Amygdala (tissue), 56 donors: ENCODE measurements around the gene TRPM8.

Experiments
- DNase-seq, 56 donors: peaks; one replicate each; lab custom pipeline; 2025; lab: John Stamatoyannopoulos, UW

Gene TRPM8

GRCh38 chr2:234032279-234032856 is 115.2 kb downstream of the TRPM8 start:
- DNase-seq: no peak

- DNase-seq: no peak
Observed at GRCh38 chr2:234033174-234033573, 116.0 kb downstream of the TRPM8 start.

GRCh38 chr2:234033885-234034284 is 116.7 kb downstream of the TRPM8 start:
- DNase-seq: no peak

DNA sequence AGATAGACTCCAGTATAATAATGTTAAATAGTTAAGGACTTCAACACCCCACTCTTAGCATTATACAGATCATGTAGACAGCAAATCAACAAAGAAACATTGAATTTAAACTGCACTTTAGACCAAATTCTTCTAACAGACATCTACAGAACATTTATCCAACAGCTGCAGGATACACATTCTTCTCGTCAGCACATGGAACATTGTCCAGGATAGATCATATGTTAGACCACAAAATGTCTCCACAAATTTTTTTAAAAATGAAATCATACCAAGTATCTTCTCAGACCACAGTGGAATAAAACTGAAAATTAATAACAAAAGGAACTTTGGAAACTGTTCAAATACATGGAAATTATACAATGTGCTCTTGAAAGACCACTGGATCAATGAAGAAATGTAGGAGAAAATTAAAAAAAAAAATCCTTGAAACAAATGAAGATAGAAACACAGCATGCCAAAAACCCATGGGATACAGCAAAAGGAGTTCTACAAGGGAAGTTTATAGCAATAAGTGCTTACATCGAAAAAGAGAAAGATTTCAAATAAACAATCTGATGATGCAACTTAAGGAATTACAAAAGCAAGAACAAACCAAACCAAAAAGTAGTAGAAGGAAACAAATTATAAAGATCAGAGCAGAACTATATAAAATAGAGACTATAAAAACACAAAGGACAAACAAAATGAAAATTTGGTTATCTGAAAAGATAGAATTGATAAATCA is 121.1 kb downstream of the TRPM8 start:
- DNase-seq: no peak

DNA sequence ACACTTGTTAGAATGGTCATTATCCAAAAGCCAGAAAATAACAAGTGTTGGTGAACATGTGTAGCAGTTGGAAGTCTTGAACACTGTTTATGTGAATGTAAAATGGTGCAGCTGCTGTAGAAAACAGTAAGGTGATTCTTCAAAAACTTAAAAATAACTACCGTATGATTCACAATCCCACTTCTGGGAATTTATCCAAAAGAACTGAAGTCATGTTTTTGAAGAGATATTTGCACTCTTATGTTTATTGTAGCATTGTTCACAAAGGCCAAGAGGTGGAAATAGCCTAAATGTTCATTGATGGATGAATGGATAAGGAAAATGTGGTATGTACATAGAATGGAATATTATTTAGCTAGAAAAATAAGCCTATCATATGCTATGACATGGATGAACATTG is 127.0 kb downstream of the TRPM8 start:
- DNase-seq: no peak

DNA sequence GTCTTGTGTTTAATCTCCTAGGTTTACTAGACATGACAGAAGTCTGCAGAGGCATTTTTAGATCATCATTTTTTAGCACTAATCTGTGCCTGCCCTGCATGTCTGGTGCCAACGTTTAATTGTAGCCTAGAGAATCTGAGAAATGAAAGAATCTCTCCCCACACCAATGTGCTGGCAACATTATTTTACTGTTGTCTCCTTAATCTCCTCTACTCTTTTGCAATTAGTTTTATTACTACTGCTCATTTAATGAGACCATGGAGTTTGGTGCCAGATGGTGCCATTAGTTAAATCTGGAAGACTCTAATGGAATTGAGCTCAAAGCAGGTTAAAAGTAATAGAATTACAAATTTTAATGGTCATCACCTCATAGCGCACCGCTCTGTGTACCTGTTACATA is 129.3 kb downstream of the TRPM8 start:
- no peak for DNase-seq

DNA sequence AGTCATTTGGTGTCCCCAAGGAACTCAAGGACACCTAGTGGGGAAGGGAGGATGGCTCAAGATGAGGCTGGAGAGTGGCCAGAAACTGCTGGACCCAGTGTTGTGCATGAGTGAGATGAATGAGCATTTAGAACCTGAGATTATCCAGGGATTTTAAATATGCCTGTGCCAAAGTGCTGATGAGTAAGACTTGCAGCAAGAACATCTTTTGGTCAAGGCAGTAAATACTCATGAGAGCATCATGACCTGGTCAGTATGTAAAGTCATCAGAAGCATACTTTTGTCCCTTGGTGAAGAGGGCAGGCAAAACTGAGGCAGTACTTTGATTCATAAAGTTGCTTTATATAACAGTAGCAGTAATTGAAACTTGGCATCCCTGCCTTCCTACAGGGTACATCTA is 130.2 kb downstream of the TRPM8 start:
- no peak for DNase-seq

DNA sequence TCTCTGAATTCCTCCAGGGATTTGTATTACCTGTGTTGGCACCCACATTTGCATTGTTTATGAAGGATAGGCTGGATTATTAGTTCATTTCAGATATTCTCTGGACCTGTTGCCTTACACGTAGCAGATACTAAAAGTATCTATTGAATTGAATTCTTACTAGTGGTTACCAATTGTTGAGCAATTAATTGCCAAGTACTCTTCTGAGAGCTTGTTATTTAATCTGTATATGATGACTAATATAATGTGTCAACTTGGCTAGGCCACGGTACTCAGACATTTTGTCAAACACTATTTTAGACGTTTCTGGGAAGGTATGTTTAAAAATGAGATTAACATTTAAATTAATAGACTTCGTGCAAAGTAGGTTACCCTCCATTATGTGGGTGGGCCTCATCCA is 130.9 kb downstream of the TRPM8 start:
- no peak for DNase-seq

- DNase-seq: no peak
Observed at GRCh38 chr2:234050455-234051135, 133.4 kb downstream of the TRPM8 start, which contains the start of gene SPP2. Gene SPP2, plus strand, starts transcription at chr2:234050702. Its CDS starts 85 bp downstream, at chr2:234050787.

DNA sequence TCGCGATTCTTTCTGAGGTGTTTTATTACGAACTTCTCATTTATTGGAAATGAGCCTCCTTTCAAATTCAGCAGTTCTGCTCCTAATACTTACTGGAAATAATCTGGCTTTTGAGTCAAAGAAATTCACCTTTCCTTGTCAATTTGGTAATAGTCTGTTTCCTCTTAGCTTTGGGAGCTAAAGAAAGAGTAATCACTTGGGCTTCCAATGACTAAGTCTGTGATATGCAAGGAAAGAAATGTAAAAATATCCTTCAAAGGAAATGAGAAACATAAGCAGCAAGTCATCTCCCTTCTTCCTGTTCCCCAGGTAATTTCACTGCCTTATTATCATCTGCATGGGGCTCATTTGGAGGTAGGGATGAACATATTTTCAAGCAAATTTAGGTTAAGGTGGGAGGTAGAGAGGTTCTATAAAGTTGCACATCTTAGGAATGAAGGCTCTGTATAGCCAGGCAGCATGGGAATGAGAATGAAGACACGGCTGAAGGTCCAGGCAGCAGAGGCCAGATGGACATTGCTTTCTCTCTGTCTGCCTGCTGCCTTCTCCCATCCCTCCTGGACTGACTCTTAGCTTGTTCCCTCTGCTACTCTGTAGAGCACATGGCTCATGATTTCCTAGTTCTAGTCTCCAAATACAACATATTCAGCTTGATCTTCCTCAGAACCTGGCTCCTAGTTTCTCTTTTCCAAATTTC is 134.3 kb downstream of the TRPM8 start:
- DNase-seq: no peak

GRCh38 chr2:234058881-234059280 is 141.7 kb downstream of the TRPM8 start:
- DNase-seq: no peak

DNA sequence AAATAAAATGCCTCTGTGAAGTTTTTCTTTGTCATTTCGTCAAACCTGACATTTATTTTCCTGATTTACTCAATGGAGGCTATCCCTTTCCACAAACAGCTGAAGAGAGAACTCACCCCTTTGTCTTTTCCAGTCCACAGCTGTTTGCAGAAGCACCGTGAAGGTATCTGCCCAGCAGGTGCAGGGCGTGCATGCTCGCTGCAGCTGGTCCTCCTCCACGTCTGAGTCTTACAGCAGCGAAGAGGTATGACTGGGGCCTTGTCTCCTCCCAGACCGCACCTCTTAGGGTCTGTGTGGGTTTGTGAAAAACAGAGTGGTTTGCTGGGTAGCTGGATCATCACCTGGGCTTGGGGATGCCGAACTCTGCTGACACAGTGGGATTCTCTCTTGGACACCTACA is 143.1 kb downstream of the TRPM8 start:
- no peak for DNase-seq

DNA sequence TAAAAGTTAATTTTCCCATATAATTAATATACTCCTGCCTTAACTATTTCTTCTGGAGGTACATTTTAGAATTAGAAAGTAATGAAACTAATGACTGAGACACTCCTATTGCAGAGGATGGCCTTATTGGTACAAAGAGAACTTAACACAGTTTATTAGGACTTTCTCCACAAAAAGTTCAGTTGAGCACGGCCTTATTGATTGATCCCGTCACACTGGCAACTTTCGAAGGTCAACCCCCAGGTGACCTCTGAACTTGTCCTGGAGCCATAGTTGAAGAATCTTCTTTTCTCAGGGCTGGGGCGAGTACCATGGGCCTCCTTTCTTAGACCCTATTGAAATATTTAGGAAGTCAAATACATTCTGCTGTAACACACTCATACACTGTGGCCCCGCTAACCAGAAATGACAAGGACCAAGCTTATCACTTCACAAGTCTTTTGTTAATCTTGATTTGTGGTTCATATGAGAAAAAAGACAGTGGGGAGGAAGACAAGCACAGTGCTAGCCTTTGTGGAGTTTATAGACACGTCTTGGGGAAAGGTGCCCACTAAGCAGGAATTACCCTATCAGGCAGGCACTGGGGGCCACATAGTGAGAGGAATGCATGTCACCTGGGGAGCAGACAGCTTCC is 144.6 kb downstream of the TRPM8 start:
- no peak for DNase-seq

DNA sequence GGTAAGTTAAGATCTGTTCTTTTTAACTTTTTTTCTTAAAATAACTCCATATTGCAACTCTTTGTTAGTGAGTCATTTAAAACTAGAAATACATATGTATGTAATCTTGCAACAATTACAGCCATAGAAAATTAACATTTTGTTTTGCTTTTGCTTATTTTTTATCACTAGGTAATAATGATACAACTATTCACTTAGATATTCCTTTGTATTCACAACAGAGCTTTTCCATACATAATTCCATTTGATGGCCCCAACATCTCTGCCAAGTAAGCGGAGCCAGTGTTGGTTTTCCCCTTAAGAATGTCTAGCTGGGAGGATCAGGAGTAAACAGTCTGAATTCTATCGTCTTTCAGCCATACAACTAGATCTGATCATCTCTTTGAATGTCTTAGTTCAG is 149.4 kb downstream of the TRPM8 start:
- no peak for DNase-seq
